Peyer's patch (tissue), 4 donors: ENCODE measurements around the gene SASH1.

Source experiments
- CTCF ChIP-seq, 6 experiments: fragments of 450-650 bp in 4 of 6; fragments of 200-600 bp in 2 of 6; sonication (generic) in 1 of 6; IDR thresholded peaks; one replicate each; pipeline ENCODE4 v1.5.1; 2017 to 2019; ENCODE audit warnings: antibody characterized with exemption in 6 of 6, mild to moderate bottlenecking in 3 of 6, moderate library complexity in 1 of 6
- POLR2A ChIP-seq, 2 donors: fragments of 450-650 bp; IDR thresholded peaks; one replicate each; pipeline ENCODE4 v1.5.1; 2017; ENCODE audit warnings: antibody characterized with exemption in 2 of 2, mild to moderate bottlenecking in 2 of 2, moderate library complexity in 2 of 2

- TF ChIP-seq POLR2A (IDR thresholded peaks at IDR 0.05) = no peak
- no peak for TF ChIP-seq CTCF (IDR thresholded peaks at IDR 0.05)
These were observed 73.8 kb downstream of the SASH1 start for GRCh38 chr6:148416330-148416965.
